NCI-H2227 (cell line): ENCODE measurements around the gene OR10C1.
"Not testable (repeated sequence)": the region's sequence is repeated elsewhere in the genome, so short reads cannot be mapped to it uniquely, and the experiment has no call there.

Experiments used
- DNase-seq: peaks from one replicate; lab custom pipeline; 2025; ENCODE audit not compliant: unreplicated experiment; lab: John Stamatoyannopoulos, UW

The OR10C1 gene, protein sequence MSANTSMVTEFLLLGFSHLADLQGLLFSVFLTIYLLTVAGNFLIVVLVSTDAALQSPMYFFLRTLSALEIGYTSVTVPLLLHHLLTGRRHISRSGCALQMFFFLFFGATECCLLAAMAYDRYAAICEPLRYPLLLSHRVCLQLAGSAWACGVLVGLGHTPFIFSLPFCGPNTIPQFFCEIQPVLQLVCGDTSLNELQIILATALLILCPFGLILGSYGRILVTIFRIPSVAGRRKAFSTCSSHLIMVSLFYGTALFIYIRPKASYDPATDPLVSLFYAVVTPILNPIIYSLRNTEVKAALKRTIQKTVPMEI

DNA sequence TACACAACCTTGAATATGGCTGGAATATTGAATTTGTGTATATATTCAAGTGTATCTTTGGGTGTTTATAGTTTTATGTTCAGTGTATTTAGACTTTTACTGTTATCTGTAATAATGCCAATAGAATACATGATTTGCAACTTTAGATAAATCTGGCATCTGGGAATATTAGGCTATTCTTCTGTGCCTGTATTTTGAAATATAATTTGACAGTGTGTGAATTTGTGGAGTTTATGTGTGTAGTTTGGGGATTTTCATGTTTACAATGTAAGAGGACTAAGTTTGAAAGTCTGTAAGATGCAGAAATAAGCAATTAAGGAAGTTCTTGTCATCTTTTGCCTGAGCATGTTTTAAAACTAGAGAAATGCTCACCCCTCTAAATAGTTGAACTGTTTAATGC lies at the start of gene OR10C1:
Gene OR10C1, plus strand, starts transcription at position 301 of the 400 bp plus-strand sequence. CDS start 710 bp downstream, outside the sequence.
- DNase-seq: no peak

DNA sequence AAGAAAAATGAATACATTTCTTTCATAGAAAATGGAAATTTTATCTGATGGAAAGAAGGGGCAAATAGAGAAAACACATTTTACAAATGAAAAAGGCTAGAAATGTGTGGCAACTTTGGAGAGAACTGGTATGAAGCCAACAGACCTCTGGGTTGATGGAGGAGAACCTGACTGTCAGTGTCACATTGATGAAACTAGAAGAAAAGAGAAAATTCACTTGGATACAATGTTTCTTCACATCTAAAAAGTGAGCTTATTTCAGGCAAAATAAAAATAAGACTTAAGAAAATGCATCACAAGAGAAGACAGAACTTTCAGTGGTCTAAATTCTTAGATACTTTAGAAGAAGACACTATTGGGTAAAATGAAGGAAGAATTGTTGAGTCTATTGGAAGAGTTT lies 43.8 kb upstream of the OR10C1 start, which contains the start of gene OR12D2:
Gene OR12D2, plus strand, starts transcription at position 301 of the 400 bp plus-strand sequence. CDS start 1,069 bp downstream, outside the sequence.
- DNase-seq: no peak

DNA sequence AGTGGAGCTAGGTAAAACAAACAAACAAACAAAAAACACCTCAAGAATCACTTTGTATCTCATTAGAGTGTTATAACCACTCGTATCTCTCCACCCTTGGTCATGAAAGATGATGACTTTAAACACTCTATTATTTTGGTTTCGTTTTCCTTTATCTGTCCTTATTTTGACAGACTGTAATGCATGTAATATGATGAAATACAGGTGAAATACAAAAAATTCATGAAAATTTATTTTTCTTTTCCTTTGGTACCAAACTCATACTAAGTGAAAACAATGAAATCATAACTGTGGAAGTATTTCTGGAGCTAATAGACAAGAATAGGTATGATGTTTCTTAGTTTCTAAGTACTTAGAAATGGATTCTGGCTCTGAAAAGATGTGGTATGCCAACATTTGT lies 39.6 kb upstream of the OR10C1 start:
- no peak for DNase-seq

DNA sequence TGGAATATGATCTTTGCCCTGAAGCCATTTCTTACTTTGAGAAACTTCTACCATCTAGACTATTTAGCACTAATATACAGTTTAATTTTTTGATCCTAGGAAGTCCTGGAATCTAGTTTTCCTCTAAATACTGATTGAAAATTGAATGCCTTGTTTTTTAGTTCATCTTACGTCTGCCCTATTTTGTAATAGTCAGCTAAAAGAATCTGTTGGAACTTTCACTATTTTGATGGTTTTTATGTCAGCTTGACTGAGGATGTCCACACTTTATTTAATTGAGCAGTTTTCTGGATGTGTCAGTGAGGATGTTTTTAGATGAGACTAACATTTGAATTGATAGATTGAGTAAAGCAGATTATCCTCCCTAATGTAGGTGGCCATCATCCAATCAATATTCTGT lies 35.3 kb upstream of the OR10C1 start:
- no peak for DNase-seq

DNA sequence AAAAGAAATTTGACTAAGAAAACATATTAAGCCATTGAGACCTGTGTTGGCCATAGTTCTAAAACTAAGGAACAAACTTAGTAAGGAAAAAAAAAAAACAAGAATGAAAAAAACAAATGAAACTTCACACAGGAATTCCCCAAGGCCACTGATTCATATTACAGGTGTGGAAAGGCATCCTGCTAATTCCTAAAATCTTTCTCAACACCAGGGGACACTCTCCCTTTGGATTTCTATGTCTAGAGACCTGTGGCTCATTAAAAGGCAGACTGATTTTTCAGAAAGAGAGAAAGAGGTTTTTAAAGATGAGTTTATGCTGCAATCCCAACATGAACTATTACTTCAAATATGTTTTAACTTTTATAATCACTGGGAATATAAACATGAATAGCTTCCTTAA lies 24.5 kb upstream of the OR10C1 start, which contains the start of gene OR12D1:
Gene OR12D1, plus strand, starts transcription at position 341 of the 400 bp plus-strand sequence.
- DNase-seq: no peak

DNA sequence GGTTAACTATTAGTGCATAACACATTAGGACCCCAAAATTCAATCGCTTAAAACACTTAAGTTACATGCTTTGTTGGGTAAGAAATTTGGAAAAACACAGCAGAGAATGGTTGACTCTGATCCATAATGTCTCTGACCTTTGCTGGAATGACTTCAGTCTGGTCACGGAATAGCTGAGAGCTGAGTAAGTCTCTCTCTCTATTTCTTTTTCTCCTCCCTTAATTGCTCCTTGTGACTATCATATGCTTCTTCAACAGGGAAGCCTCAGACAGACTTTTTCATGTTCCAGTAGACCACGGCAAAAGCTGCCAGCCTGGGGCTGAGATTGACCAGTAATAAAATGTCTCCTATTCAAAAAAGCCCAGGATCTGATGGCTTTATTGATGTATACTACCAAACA lies 19.6 kb upstream of the OR10C1 start:
- no peak for DNase-seq

DNA sequence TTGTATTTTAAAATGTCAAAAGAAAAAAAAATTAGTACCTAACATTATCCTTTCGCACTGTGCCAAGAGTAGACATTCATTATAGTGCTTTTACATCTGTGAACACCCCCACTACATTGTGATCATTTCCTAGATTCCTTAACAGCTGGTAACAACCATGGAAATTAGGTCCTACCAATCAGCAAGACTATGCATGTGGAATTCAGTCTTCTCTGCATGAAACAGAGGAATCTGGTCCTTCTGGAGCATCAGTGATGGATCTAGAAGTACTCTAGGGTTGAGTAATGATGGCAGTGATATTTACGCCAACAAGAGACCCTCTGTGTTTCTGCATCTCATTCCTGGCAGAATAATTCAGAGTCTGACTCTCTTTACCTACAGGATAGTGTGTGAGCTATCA lies 14.9 kb upstream of the OR10C1 start:
- DNase-seq: no peak

DNA sequence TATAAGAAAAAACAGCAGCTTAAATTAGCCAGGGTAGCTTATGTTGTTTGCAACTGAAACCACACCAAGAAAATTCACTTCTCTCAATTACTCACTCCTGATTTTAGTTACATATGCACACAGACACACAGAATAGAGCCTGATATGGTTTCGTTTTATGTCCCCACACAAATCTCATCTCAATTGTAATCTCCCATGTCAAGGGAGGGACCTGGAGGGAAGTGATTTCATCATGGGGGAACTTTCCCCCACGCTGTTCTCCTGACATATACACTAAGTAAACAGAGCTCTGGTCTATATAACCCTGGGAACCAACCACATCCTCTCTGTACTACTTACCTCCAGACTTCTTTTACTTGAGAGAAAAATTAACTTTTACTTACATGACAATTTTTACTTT lies 14.5 kb upstream of the OR10C1 start:
- DNase-seq: no peak

DNA sequence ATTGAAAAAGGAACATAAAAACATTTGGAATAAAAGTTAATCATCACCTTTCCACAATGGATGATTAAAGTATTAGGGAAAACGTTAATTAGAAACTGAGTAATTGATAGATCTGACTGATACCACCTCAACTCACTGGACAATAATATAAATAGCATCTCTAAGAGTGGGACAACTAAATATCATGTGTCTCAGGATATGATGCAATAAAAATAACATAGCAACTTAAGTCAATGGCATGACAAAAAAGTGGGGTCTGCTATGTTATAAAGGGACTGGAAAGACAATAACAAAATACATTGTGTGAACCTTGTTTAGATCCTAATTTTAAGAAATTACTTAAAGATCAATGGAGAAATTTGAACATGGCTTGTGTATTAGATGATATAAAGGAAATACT lies 14.0 kb upstream of the OR10C1 start:
- no peak for DNase-seq

DNA sequence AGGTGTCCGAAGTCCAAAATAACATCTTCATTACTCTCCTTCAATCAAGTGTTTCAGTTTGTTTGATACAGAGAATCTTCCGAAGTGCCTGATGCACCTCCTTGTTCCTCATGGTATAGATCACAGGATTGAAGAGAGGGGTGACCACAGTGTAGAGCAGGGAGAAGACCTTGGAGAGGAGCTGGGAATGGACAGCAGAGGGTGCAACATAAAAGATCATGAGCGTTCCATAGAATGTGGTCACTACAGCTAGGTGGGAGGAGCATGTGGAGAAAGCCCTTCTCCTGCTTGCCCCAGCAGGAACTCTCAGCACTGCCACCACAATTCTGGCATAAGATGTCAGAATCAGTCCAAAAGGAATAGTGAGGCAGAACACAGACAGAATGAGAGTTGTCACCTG lies 12.5 kb upstream of the OR10C1 start:
- DNase-seq: no peak

DNA sequence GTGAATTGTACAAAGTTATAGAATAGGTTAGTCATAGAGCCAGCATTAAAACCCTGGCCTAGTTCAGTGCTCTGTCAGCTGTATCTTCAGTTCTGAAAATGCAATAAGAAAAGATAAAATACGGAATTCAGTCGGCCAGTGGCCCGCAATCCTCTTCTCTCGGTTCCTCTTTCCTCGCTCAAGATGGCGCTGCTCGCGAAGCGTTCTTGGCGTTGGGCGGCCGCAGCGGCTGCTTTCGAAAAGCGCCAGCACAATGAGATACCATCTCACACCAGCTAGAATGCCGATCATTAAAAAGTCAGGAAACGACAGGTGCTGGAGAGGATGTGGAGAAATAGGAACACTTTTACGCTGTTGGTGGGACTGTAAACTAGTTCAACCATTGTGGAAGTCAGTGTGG lies 2.4 kb upstream of the OR10C1 start:
- DNase-seq: peak; percentile 67

DNA sequence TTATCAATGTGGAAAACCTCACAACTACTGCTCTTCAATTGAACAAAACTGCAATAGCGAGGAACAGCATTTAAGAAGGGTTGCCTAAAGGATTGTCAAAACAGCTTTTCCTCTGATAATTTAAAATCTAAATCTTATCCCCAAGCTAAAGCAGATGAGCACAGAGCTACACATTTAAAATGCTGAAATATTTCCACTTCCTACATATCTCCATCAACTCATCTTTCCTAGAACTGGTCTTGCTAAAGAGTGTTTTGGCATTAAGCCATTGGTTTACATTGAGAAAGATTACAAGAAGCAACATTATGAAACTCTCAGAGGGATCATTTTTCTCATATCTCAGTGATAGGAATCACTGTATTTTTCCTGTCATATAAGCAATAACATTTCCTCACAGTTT lies 3.6 kb downstream of the OR10C1 start:
- DNase-seq: no peak

DNA sequence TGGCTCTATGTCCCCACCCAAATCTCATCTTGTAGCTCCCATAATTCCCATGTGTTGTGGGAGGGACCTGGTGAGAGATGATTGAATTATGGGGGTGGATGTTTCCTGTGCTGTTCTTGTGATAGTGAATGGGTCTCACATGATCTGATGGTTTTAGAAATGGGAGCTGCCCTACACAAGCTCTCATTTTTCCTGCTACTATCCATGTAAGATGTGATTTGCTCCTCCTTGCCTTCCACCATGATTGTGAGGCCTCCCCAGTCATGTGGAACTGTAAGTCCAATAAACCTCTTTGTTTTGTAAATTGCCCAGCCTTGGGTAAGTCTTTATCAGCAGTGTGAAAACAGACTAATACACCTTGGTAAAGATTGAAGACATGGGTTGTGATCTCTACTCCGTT lies 4.9 kb downstream of the OR10C1 start:
- DNase-seq: not testable (repeated sequence)

DNA sequence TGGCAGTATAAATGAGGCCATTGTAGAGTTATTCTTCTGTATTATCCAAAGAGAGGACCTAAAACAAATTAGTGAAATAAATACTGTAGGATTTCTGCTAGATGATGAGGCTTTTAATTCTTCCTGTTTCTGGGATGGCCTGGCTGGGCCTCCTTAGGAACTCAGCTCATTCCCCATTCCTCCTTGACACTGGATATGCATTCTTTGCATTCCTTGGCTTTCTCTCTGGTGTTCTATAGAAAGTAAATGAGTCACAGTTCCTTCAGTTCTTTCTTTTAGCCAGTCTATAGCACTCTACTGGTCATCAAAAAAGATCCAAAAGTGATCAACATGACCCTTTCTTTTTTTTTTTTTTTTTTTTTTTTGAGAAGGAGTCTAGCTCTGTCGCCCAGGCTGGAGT lies 8.6 kb downstream of the OR10C1 start:
- no peak for DNase-seq

DNA sequence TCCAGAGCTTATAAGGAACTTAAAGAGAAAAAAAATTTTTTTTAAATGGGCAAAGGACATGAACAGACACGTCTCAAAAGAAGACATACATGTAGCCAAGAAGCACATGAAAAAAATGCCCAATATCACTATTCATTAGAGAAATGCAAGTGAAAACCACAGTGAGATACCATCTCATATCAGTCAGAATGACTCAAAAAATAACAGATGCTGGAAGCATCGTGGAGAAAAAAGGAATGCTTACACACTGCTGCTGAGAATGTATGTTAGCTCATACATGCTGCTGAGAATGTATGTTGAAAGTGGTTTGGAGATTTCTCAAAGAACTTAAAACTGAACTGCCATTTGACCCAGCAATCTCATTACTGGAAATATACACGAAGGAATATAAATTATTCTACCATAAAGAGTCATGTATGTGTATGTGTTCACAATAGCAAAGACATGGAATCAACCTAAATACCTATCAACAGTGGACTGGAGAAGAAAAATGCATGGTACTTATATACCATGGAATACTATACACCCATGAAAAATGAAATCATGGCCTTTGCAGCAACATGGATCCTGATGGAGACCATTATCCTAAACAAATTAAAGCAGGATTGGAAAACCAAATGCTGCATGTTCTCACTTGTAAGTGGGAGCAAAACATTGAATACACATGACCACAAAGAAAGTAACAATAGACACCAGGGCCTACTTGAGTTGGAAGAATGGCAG lies 12.5 kb downstream of the OR10C1 start:
- DNase-seq: no peak

DNA sequence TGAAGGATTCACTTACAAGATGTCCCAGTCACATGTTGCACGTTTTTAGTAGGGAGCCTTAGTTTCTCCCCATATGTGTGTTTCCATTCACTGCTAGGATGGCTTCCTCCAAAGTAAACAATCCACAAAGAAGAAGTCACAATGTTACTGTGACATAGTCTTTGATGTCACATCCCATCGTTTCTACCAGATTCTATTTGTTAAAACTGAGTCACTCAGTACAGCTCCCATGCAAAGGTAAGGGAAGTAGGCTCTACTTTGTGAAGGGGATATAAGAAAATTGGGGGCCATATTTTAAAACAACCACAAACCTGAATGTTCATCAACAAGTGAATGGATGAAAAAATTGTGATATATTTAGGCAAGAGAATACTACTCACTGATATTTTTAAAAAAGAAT lies 17.9 kb downstream of the OR10C1 start, which contains the start of the genes OR11A1 and OR2H1:
Gene OR11A1, minus strand, starts transcription at position 101 of the 400 bp plus-strand sequence. CDS start 29,430 bp downstream, outside the sequence.
Gene OR2H1, plus strand, starts transcription at position 185 of the 400 bp plus-strand sequence. CDS start 4,615 bp downstream, outside the sequence.
- no peak for DNase-seq

DNA sequence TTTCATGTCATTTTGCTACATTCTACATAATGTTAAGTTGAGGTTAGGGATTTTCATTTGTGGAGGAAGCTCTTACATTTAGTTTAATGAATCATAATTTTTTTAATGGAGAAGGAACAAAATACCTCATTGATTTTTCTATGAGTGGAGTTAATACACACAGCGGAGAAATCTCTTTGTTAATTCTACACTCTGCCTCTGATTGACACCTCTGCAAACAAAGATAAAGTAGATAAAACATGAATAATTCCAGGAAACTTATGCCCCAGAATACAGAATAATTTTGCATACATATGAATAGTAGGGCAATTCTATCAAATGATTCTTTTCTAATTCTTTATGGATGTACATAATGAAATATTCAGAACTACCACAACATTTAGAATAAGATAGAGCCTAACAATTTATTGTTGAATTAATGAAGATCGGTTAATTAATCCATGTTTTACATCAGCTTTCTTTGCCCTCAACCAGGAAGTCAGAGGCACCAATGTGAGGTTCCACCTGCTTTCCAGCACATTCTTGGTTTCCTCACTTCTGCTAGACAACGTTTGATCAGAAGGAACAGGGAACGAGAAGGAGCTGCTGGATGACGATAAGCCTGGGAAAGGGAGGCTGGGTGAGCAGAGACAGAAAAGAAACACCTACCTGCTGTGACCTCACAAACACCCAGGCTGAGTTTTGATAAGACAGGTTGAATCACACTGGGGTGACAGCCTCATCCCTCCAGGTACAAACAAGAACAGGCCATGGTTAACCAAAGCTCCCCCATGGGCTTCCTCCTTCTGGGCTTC lies 22.1 kb downstream of the OR10C1 start:
- no peak for DNase-seq

DNA sequence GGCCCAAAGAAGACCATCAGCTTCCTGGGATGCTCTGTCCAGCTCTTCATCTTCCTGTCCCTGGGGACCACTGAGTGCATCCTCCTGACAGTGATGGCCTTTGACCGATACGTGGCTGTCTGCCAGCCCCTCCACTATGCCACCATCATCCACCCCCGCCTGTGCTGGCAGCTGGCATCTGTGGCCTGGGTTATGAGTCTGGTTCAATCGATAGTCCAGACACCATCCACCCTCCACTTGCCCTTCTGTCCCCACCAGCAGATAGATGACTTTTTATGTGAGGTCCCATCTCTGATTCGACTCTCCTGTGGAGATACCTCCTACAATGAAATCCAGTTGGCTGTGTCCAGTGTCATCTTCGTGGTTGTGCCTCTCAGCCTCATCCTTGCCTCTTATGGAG lies 22.9 kb downstream of the OR10C1 start:
- DNase-seq: no peak

DNA sequence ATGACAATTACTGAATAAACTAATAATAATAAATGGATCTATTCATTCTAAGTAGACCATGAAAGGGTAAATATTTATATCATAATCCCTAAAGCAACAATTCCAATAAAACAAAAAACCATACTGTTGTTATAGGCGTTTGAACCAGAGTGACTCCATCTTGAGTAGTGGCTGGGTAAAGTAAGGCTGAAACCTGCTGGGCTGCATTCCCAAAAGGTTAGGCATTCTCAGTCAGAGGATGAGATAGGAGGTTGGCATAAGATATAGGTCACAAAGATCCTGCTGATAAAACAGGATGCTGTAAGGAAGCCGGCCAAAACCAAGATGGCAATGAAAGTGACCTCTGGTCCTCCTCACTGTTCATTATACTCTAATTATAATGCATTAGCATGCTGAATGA lies 26.2 kb downstream of the OR10C1 start:
- DNase-seq: no peak

DNA sequence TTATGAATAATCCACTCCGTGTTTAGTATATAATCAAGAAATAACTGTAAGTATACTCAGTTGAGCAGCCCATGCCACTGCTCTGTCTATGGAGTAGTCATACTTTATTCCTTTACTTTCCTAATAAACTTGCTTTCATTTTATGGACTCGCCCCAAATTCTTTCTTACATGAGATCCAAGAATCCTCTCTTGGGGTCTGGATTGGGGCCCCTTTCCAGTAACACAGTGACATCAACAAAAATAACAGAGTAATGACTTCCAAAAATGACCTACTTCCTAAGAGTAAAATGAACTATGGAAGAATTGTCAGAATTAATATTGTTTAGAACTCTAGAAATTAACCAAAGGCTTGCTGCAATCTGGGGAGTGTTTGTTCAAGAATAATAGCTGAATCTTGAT lies 26.7 kb downstream of the OR10C1 start:
- no peak for DNase-seq

DNA sequence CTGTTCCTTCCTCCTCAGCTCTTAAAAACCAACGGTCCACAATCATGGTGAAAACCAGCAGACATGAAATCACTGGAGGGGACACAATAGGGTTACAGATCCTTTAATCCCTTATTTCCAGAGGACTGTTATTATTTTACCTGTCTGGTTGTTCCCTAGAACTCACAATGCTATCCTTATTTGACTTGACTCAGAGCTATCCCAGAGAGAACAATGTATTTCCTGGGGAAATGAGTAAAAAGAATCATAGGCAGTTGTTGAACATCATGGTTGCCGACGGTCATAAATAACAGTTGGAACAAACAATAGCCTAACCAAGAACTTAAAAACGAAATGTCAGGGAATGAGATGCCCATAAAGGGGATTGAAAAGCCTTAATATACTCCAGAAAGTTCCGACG lies 27.1 kb downstream of the OR10C1 start:
- DNase-seq: no peak
